OCI-LY7 (cell line): Measurements from ENCODE around the gene HYI. TPM values are rescaled to one million over a fixed set of nuclear protein-coding genes. Genes with fewer than 3 reads are reported as not detected.

Source experiments
- BruUV-seq: library from RNA; stranded (reverse); fragments of 400-500 nt; replicated peaks from 2 replicates; lab custom pipeline; 2021; lab: Mats Ljungman, UMichigan
- CTCF ChIA-PET: fragments of 300-600 bp; sonication (Branson Sonifier 250); formaldehyde crosslinking; loops from one replicate; lab custom pipeline; 2022; ENCODE audit warnings: antibody characterized with exemption; ENCODE audit not compliant: unreplicated experiment; lab: Charles Lee
- POLR2A ChIA-PET: fragments of 300-600 bp; sonication (Branson Sonifier 250); formaldehyde crosslinking; loops from one replicate; lab custom pipeline; 2022; ENCODE audit warnings: antibody characterized with exemption; lab: Charles Lee
- DNase-seq: peaks from one replicate; pipeline ENCODE4 v3.0.0-alpha.2; 2015; ENCODE audit warnings: low spot score
- H2AFZ ChIP-seq: fragments of 200-600 bp; sonication (generic), shearing (Covaris generic); 2 replicates; pipeline ENCODE4 v1.6.1; 2014; ENCODE audit warnings: mild to moderate bottlenecking, antibody characterized with exemption, low read length, moderate library complexity
- H3K27ac ChIP-seq: fragments of 200-600 bp; sonication (generic); 2 replicates; pipeline ENCODE4 v1.5.1; 2014; ENCODE audit warnings: mixed run types, low read depth, mild to moderate bottlenecking, moderate library complexity, low read length, inconsistent platforms; ENCODE audit not compliant: poor library complexity, severe bottlenecking
- H3K36me3 ChIP-seq: fragments of 200-600 bp; sonication (generic); 2 replicates; pipeline ENCODE4 v1.6.1; 2014; ENCODE audit warnings: mild to moderate bottlenecking, antibody characterized with exemption, low read length, moderate library complexity, mixed read lengths; ENCODE audit not compliant: insufficient read depth
- H3K4me1 ChIP-seq: fragments of 200-600 bp; sonication (generic); 2 replicates; pipeline ENCODE4 v1.5.1; 2014; ENCODE audit warnings: mild to moderate bottlenecking, low read length; ENCODE audit not compliant: insufficient read depth, poor library complexity, severe bottlenecking
- H3K4me2 ChIP-seq: fragments of 200-600 bp; sonication (generic); 2 replicates; pipeline ENCODE4 v1.6.1; 2014; ENCODE audit warnings: mild to moderate bottlenecking, low read length
- H3K4me3 ChIP-seq: fragments of 200-600 bp; sonication (generic); 2 replicates; pipeline ENCODE4 v1.5.1; 2014; ENCODE audit warnings: mild to moderate bottlenecking, low read depth, low read length; ENCODE audit not compliant: poor library complexity, severe bottlenecking
- H3K79me2 ChIP-seq: fragments of 200-600 bp; sonication (generic); 2 replicates; pipeline ENCODE4 v1.6.1; 2016; ENCODE audit warnings: low read depth, mild to moderate bottlenecking, low read length, moderate library complexity, mixed read lengths; ENCODE audit not compliant: insufficient read depth
- H3K9me2 ChIP-seq: fragments of 200-600 bp; sonication (generic); 2 replicates; pipeline ENCODE4 v1.6.1; 2016; ENCODE audit warnings: mild to moderate bottlenecking, low read length, mixed read lengths; ENCODE audit not compliant: insufficient read depth
- H3K9me3 ChIP-seq: fragments of 200-600 bp; sonication (generic); 2 replicates; pipeline ENCODE4 v1.6.1; 2014; ENCODE audit warnings: mild to moderate bottlenecking, mixed run types, low read length, mixed read lengths
- H4K20me1 ChIP-seq: fragments of 200-600 bp; sonication (generic); 2 replicates; pipeline ENCODE4 v1.6.1; 2014; ENCODE audit warnings: mild to moderate bottlenecking, antibody characterized with exemption, low read length, moderate library complexity, mixed read lengths; ENCODE audit not compliant: insufficient read depth
- EZH2phosphoT487 ChIP-seq: fragments of 200-600 bp; sonication (generic); IDR thresholded peaks from 2 replicates; pipeline ENCODE4 v1.6.1; 2018; ENCODE audit warnings: low read depth, borderline replicate concordance, mild to moderate bottlenecking, mixed run types, antibody characterized with exemption, low read length, moderate library complexity, mixed read lengths
- intact Hi-C: fragments of 100-400 bp; cut with micrococcal nuclease; formaldehyde crosslinking; loops from one replicate; pipeline ENCODE4 v1.10.0; 2022; ENCODE audit not compliant: unreplicated experiment
- total RNA-seq, 2 experiments: library from RNA; depleted of rRNA in 1 of 2; stranded (reverse); fragments of >200 nt in 1 of 2; shearing (Covaris generic) in 1 of 2; gene quantifications; 2 replicates each; pipeline ENCODE4 v1.2.3, GENCODE V29; 2014 to 2022
- TF ChIP-seq, protein P1 (sequence below): fragments of 200-600 bp; sonication (generic); conservative IDR thresholded peaks from 2 replicates; pipeline ENCODE4 v1.5.1; 2014; ENCODE audit warnings: mild to moderate bottlenecking, antibody characterized with exemption, low read length, moderate library complexity, mixed read lengths

The HYI gene
- total RNA-seq, 2 experiments from 2014 or later = not detected

DNA sequence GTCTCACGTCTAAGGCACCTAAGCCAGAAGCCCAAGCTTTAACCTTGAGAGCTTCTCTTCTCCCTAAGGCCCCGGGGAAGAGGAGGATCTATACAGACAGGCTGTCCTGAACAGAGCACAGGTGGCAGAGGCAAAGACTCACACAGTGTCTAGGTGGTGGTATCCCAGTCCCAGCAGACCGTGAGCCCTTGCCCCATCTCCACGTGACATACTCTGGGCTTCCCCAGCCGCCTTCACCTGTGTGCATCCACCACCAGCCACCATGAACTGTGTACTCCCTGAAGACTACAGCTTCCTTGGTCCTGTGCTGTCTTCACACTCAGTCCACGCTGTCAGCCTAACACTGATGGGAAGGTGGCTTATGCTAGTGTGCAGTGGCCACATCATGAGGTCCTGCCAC lies 32.3 kb downstream of the HYI start:
- no peaks in the 10 kb centered on the region for H4K20me1 ChIP-seq
- TF ChIP-seq, protein P1, sequence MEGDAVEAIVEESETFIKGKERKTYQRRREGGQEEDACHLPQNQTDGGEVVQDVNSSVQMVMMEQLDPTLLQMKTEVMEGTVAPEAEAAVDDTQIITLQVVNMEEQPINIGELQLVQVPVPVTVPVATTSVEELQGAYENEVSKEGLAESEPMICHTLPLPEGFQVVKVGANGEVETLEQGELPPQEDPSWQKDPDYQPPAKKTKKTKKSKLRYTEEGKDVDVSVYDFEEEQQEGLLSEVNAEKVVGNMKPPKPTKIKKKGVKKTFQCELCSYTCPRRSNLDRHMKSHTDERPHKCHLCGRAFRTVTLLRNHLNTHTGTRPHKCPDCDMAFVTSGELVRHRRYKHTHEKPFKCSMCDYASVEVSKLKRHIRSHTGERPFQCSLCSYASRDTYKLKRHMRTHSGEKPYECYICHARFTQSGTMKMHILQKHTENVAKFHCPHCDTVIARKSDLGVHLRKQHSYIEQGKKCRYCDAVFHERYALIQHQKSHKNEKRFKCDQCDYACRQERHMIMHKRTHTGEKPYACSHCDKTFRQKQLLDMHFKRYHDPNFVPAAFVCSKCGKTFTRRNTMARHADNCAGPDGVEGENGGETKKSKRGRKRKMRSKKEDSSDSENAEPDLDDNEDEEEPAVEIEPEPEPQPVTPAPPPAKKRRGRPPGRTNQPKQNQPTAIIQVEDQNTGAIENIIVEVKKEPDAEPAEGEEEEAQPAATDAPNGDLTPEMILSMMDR = no peak
- TF ChIP-seq EZH2phosphoT487 = no peak
- POLR2A ChIA-PET = interaction anchor here (0.6 kb wide), 1 partner anchor 75 kb away, joined by 3 read pairs; no protein-coding TSS in a partner anchor
- H3K4me3 ChIP-seq = no peak overlapping the region
- no TSS peak for BruUV-seq
- no peak overlapping the region for H3K4me2 ChIP-seq
- H3K9me2 ChIP-seq = no peaks in the 10 kb centered on the region
- intact Hi-C loops = no loop called here
- H3K4me1 ChIP-seq = no peaks in the 10 kb centered on the region
- no peaks in the 10 kb centered on the region for H3K9me3 ChIP-seq
- peaks cover 68% of the 10 kb centered on the region for H3K36me3 ChIP-seq
- no peak for DNase-seq
- no peaks in the 10 kb centered on the region for H3K79me2 ChIP-seq
- CTCF ChIA-PET = no interaction called here
- no peak overlapping the region for H3K27ac ChIP-seq
- no peak overlapping the region for H2AFZ ChIP-seq

GRCh38 chr1:43420874-43421273 lies 32.9 kb downstream of the HYI start:
- POLR2A ChIA-PET = no interaction called here
- H4K20me1 ChIP-seq = no peaks in the 10 kb centered on the region
- no peak overlapping the region for H3K27ac ChIP-seq
- H3K4me3 ChIP-seq = no peak overlapping the region
- peaks cover 64% of the 10 kb centered on the region for H3K36me3 ChIP-seq
- H3K9me3 ChIP-seq = no peaks in the 10 kb centered on the region
- H3K79me2 ChIP-seq = no peaks in the 10 kb centered on the region
- TF ChIP-seq, protein P1 = no peak
- TF ChIP-seq EZH2phosphoT487 = no peak
- BruUV-seq = no TSS peak
- DNase-seq = no peak
- no peaks in the 10 kb centered on the region for H3K4me1 ChIP-seq
- H3K4me2 ChIP-seq = no peak overlapping the region
- no peaks in the 10 kb centered on the region for H3K9me2 ChIP-seq
- CTCF ChIA-PET = no interaction called here
- intact Hi-C loops = no loop called here
- no peak overlapping the region for H2AFZ ChIP-seq

DNA sequence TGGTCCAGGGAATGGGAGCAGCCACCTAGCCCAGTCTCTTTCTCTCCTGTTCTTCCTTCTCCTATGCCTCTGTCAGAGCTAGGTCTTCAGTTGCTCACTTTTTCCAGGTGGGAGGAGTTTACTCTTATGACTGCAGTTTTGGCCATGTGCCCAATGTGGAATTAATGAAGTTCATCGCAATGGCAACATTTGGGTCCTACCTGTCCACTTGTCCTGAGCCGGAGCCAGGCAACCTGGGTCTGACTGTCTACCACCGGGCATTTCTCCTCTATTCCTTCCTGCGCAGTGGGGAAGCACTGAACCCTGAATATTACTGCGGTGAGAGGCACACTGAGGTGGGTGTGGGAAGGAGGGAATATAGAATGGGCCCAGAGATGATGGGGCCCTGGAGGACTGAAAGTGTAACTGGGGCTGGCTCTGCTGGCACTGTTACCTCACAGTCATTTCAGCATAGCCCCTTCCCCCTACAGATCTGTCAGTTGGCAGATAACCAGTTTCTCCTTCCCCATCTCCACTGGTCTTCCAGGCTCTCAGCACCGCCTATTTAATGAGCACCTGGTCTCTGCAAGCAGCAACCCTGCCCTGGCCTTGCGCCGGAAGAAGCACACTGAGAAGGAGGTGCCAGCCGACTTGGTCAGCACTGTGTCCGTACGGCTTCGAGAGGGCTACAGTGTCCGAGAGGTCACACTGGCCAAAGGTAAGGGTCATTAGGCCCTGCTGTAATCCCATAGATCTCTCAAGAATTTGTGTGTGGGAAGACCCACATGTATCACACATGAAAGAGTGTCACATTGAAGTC lies 33.9 kb downstream of the HYI start:
- POLR2A ChIA-PET = no interaction called here
- no peak overlapping the region for H3K4me2 ChIP-seq
- CTCF ChIA-PET = no interaction called here
- H3K4me3 ChIP-seq = no peak overlapping the region
- intact Hi-C loops = no loop called here
- no peak overlapping the region for H3K27ac ChIP-seq
- TF ChIP-seq, protein P1 = no peak
- TF ChIP-seq EZH2phosphoT487 = no peak
- H2AFZ ChIP-seq = no peak overlapping the region
- H3K9me2 ChIP-seq = no peaks in the 10 kb centered on the region
- no peaks in the 10 kb centered on the region for H3K9me3 ChIP-seq
- no TSS peak for BruUV-seq
- no peaks in the 10 kb centered on the region for H3K79me2 ChIP-seq
- no peak for DNase-seq
- H4K20me1 ChIP-seq = no peaks in the 10 kb centered on the region
- H3K4me1 ChIP-seq = no peaks in the 10 kb centered on the region
- H3K36me3 ChIP-seq = peaks cover 54% of the 10 kb centered on the region
